RKO (cell line): ENCODE data around the gene PPP2R2B.

ENCODE experiments used
- DNase-seq: peaks from one replicate; pipeline ENCODE4 v3.0.0-alpha.2; 2016; ENCODE audit warnings: low spot score

The PPP2R2B gene

DNA sequence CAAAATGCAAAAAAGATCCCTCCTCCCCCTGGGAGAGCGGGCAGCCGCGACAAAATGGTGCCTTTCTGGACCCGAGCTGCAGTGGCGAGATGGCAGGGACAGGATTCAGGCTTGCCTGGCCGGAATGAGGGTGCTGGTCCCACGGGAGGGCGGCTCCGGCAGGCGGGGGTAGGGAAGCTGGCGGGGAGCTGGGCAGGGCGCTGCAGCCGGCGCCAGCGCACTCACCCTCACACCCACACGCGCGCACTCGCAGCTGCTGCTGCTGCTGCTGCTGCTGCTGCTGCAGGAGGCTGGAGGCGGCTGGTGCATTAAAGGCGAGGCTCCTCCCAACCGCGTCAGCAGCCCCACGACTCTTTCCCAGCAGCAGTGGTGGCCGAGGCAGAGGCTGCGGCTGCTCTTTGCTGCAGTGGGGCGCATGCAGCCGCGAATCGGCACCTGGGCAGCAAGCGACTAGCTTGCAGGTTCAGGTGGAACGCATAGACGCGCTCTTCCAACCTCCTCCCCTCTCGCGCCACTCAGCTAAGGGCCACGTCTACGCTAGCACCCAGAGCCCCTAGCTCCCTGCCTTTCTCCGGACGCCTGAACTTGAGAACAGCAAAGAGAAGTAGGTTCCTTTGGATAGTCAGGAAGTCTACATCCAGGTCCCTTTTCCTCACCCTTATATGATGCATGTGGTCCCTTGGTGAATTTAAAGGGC, at the start of gene PPP2R2B:
Gene PPP2R2B, minus strand, starts transcription at position 282 of the 697 bp plus-strand sequence.
- DNase-seq, result no peak

- no peak for DNase-seq
Observed at GRCh38 chr5:146924132-146924531, 45.6 kb upstream of the PPP2R2B start.

DNA sequence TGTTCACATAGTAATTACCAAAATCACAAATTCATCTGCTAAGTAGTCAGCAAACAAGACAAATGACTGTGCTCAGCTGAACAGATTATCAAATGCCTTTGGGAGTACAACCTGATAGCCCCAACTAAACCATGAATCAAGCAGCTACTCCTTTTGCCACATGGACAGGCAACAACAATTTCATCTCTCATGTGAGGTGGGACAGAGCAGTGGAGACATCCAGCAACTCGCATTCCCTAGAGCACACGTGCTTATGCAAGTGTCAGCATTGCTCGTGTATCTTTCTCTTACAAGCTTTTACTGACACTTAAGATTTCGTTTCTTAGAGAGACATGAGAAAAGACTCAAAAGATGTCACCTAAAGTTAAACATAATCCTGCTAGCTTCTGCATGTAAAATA, 42.7 kb upstream of the PPP2R2B start:
- no peak for DNase-seq

DNA sequence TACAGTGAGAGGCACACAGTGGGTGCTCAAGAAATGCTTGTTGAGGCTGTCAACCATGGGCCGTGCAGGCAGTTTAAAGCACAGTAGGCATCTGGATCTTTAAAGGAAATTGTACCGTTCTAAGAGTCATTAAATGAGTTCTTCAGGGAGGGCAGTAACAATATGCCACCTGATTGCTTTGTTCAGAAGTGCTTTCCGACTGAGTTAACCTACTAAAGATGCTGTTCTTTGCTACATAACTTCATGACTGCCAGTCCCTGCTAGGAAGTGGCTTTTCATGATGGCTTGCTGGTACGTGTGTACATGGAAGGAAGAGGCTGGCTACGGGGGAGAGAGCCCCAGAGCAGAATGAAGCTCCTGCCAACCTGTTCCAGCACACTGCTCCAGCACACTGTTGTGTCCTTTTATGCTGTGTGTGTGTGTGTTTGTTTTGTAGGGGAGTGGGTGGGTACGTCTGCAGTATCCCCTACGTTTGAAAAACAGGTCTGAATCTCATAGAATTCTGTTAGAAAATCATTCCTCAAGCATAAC, 41.9 kb upstream of the PPP2R2B start:
- DNase-seq, result no peak

GRCh38 chr5:146919304-146919703, 40.7 kb upstream of the PPP2R2B start:
- DNase-seq, result no peak

DNA sequence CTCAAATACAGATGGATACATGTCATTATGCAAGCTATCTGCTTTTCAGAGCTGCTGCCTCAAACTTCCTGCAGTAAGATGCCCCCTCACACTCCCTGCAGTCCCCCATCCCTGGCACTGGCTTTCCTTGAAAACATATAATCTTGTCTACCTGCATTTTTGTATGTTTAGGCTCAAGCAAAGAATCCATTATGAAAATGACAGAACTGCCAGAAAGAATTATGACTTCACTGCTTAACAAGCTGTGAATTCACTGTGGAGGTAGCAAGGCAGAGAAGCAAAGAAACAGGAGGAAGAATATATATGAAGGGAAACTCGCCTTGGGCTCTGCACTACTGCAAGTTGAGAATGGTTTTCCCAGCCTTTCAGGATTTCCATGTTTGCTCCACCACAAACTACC, 39.4 kb upstream of the PPP2R2B start:
- DNase-seq, result no peak

GRCh38 chr5:146912874-146913273, 34.3 kb upstream of the PPP2R2B start:
- DNase-seq, result no peak

DNA sequence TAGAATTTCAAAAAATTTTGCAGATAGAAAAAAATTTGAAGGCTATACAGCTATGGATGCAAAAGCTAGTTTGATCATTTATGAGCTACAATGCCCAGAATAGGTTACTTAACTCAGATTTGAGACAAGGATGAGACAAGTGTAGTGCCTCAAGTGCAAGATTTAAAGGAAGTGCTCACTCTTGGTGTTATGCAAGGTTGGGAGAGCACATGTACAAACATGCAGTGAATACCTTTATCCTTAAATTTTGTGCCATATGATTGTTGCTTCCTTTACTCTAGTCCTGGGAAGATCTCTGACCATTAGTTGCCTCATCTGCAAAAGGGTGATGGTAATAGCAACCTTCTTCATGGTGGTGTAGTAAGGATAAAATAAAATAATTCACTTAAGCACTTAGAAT, 31.7 kb upstream of the PPP2R2B start:
- DNase-seq, result no peak

GRCh38 chr5:146909255-146910068, 30.9 kb upstream of the PPP2R2B start:
- DNase-seq, result no peak

- no peak for DNase-seq
Observed at GRCh38 chr5:146906803-146907202, 28.2 kb upstream of the PPP2R2B start.

DNA sequence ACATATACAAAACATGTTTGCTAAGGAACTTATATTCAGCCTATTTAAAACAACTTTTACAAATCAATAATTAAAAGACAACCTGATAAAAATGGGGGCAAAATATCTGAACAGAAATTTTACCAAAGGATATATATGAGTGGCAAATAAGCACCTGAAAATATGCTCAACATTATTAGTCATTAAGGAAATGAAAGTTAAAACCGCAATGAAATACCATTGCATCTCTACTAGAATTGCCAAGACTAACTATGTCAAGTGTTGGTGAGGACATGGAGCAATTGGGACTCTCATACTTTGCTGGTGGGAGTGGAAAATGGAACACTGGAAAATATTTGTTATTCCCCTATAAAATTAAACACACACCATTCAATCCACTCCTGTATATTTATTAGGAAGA, 26.3 kb upstream of the PPP2R2B start:
- no peak for DNase-seq

GRCh38 chr5:146903789-146904188, 25.2 kb upstream of the PPP2R2B start:
- DNase-seq, result no peak

GRCh38 chr5:146902471-146902870, 23.9 kb upstream of the PPP2R2B start:
- no peak for DNase-seq

DNA sequence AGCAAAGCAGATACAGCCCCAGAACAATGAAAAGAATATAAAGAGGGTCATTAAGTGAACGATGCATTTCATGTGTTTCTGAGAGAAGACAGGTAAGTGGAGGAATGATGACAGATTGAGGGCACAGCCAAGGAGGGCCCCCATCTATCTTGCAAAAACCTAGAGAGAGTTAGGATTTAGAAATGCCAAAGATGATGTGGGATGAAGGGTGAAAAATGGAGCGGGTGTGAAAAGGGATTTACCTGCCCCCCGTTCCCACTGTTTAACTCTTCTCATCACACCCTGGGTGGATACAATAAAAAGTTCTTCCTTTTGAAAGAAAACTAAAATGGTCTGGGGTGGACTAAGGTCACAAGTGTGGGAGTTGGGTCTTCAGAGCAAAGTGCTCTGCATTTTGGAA, 18.5 kb upstream of the PPP2R2B start:
- no peak for DNase-seq

GRCh38 chr5:146894753-146895521, 16.4 kb upstream of the PPP2R2B start:
- DNase-seq, result no peak

DNA sequence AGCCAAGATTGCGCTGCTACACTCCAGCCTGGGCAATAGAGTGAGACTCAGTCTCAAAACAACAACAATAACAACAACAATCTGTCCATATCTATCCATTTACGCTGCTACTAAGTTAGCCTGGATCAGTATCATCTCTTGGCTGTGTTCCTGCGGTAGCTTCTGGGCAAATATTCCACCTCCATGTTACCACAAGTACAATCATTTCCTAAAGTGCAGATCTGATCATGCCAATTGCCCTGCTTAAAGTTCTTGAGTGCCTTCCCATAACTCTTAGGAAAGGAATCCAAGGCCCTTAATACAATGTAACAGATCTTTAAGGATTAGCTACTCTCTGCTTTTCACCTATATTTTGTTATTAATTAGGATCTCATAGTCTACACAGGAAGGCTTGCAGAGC, 15.4 kb upstream of the PPP2R2B start:
- no peak for DNase-seq

- no peak for DNase-seq
Observed at GRCh38 chr5:146892231-146892630, 13.7 kb upstream of the PPP2R2B start.

GRCh38 chr5:146891511-146891910, 13.0 kb upstream of the PPP2R2B start:
- no peak for DNase-seq

GRCh38 chr5:146890731-146891440, 12.3 kb upstream of the PPP2R2B start:
- DNase-seq, result no peak

- no peak for DNase-seq
Observed at GRCh38 chr5:146890066-146890465, 11.5 kb upstream of the PPP2R2B start.

- no peak for DNase-seq
Observed at GRCh38 chr5:146889169-146889568, 10.6 kb upstream of the PPP2R2B start.
